H9 (cell line): ENCODE measurements around the gene SSBP3. TPM values are rescaled to one million over a fixed set of nuclear protein-coding genes. Genes with fewer than 3 reads are reported as not detected.

Source experiments
- DNase-seq: peaks from one replicate; pipeline ENCODE4 v3.0.0-alpha.2; 2017
- H2AFZ ChIP-seq: one replicate; pipeline ENCODE4 v1.6.1; 2013; ENCODE audit warnings: mild to moderate bottlenecking, low read length, control low read depth, moderate library complexity
- H2AK5ac ChIP-seq: 2 replicates; pipeline ENCODE4 v1.6.1; 2013; ENCODE audit warnings: low read length, control low read depth, mixed read lengths; ENCODE audit not compliant: insufficient read length
- H2BK120ac ChIP-seq: one replicate; pipeline ENCODE4 v1.6.1; 2013; ENCODE audit warnings: low read depth, mild to moderate bottlenecking, low read length, control low read depth, inconsistent platforms; ENCODE audit not compliant: poor library complexity, severe bottlenecking
- H2BK12ac ChIP-seq: 2 replicates; pipeline ENCODE4 v1.6.1; 2013; ENCODE audit warnings: low read length, control low read depth, mixed read lengths, low read depth; ENCODE audit not compliant: insufficient read length
- H2BK15ac ChIP-seq: 2 replicates; pipeline ENCODE4 v1.6.1; 2013; ENCODE audit warnings: low read depth, low read length, control low read depth
- H2BK20ac ChIP-seq: one replicate; pipeline ENCODE4 v1.6.1; 2013; ENCODE audit warnings: low read depth, mild to moderate bottlenecking, low read length, control low read depth, inconsistent platforms; ENCODE audit not compliant: poor library complexity, severe bottlenecking
- H2BK5ac ChIP-seq: 2 replicates; pipeline ENCODE4 v1.6.1; 2013; ENCODE audit warnings: low read length, control low read depth, mixed read lengths; ENCODE audit not compliant: insufficient read length
- H3K14ac ChIP-seq: 2 replicates; pipeline ENCODE4 v1.6.1; 2013; ENCODE audit warnings: low read length, control low read depth; ENCODE audit not compliant: insufficient read depth
- H3K18ac ChIP-seq: 2 replicates; pipeline ENCODE4 v1.6.1; 2013; ENCODE audit warnings: low read depth, mild to moderate bottlenecking, mixed read lengths, low read length, control low read depth; ENCODE audit not compliant: insufficient read length
- H3K23ac ChIP-seq: 2 replicates; pipeline ENCODE4 v1.6.1; 2013; ENCODE audit warnings: low read length, control low read depth, mixed read lengths, low read depth; ENCODE audit not compliant: insufficient read length
- H3K23me2 ChIP-seq: 2 replicates; pipeline ENCODE4 v1.6.1; 2013; ENCODE audit warnings: low read depth, mild to moderate bottlenecking, mixed read lengths, low read length, control low read depth; ENCODE audit not compliant: insufficient read length, poor library complexity, severe bottlenecking
- H3K27ac ChIP-seq: 2 replicates; pipeline ENCODE4 v1.5.1; 2013; ENCODE audit warnings: low read length, control low read depth, mixed read lengths, low read depth; ENCODE audit not compliant: insufficient read length
- H3K27me3 ChIP-seq: 2 replicates; pipeline ENCODE4 v1.6.1; 2013; ENCODE audit warnings: low read length, control low read depth, inconsistent platforms; ENCODE audit not compliant: insufficient read depth
- H3K4ac ChIP-seq: 2 replicates; pipeline ENCODE4 v1.6.1; 2013; ENCODE audit warnings: low read depth, mild to moderate bottlenecking, control low read depth, inconsistent platforms, low read length, moderate library complexity
- H3K4me1 ChIP-seq: 2 replicates; pipeline ENCODE4 v1.6.1; 2013; ENCODE audit warnings: low read length, control low read depth, inconsistent platforms; ENCODE audit not compliant: insufficient read depth
- H3K4me2 ChIP-seq: 2 replicates; pipeline ENCODE4 v1.6.1; 2013; ENCODE audit warnings: low read length, control low read depth, mixed read lengths; ENCODE audit not compliant: insufficient read length, insufficient read depth
- H3K56ac ChIP-seq: 2 replicates; pipeline ENCODE4 v1.6.1; 2013; ENCODE audit warnings: low read depth, mild to moderate bottlenecking, mixed read lengths, low read length, control low read depth; ENCODE audit not compliant: insufficient read length
- H3K79me1 ChIP-seq: 2 replicates; pipeline ENCODE4 v1.6.1; 2013; ENCODE audit warnings: low read depth, mild to moderate bottlenecking, moderate library complexity, low read length, control low read depth, inconsistent platforms; ENCODE audit not compliant: insufficient read depth, poor library complexity, severe bottlenecking
- H3K79me2 ChIP-seq: 2 replicates; pipeline ENCODE4 v1.6.1; 2013; ENCODE audit warnings: low read length, control low read depth, inconsistent platforms; ENCODE audit not compliant: insufficient read depth
- H3K9ac ChIP-seq: 2 replicates; pipeline ENCODE4 v1.6.1; 2013; ENCODE audit warnings: low read length, control low read depth, mixed read lengths; ENCODE audit not compliant: insufficient read length; ENCODE audit errors: extremely low read depth
- H3K9me3 ChIP-seq: one replicate; pipeline ENCODE4 v1.6.1; 2013; ENCODE audit warnings: low read depth, low read length, inconsistent platforms; ENCODE audit not compliant: control insufficient read depth
- H3T11ph ChIP-seq: one replicate; pipeline ENCODE4 v1.6.1; 2013; ENCODE audit warnings: mild to moderate bottlenecking, low read length, control low read depth, inconsistent platforms
- H4K20me1 ChIP-seq: one replicate; pipeline ENCODE4 v1.6.1; 2013; ENCODE audit not compliant: control insufficient read depth, insufficient read length, insufficient read depth
- H4K5ac ChIP-seq: 2 replicates; pipeline ENCODE4 v1.6.1; 2013; ENCODE audit warnings: low read depth, mild to moderate bottlenecking, mixed read lengths, low read length, control low read depth; ENCODE audit not compliant: insufficient read length
- H4K8ac ChIP-seq: replicated peaks from 2 replicates; pipeline ENCODE4 v1.6.1; 2013; ENCODE audit warnings: low read length, control low read depth, mixed read lengths, low read depth; ENCODE audit not compliant: insufficient read length
- H4K91ac ChIP-seq: 2 replicates; pipeline ENCODE4 v1.6.1; 2013; ENCODE audit warnings: low read depth, mild to moderate bottlenecking, moderate library complexity, mixed read lengths, low read length, control low read depth; ENCODE audit not compliant: insufficient read length
- H3K27ac Mint-ChIP-seq, 3 experiments: 2 replicates in 2 of 3; 3 replicates in 1 of 3; pipeline ENCODE4 v1.8.0; 2020 to 2021; ENCODE audit warnings: mixed read lengths in 3 of 3, mild to moderate bottlenecking in 1 of 3, moderate library complexity in 1 of 3
- H3K27me3 Mint-ChIP-seq: 2 replicates; pipeline ENCODE4 v1.8.0; 2021; ENCODE audit warnings: low read depth, mild to moderate bottlenecking, moderate library complexity, mixed read lengths
- H3K36me3 Mint-ChIP-seq, 3 experiments: 2 replicates in 2 of 3; 3 replicates in 1 of 3; pipeline ENCODE4 v1.8.0; 2020 to 2021; ENCODE audit warnings: low read depth in 3 of 3, mixed read lengths in 3 of 3; ENCODE audit not compliant: insufficient read depth in 1 of 3
- H3K4me1 Mint-ChIP-seq, 2 experiments: 2 replicates each; pipeline ENCODE4 v1.8.0; 2020; ENCODE audit warnings: mixed read lengths in 2 of 2
- H3K4me3 Mint-ChIP-seq, 2 experiments: 2 replicates in 1 of 2; 3 replicates in 1 of 2; pipeline ENCODE4 v1.8.0; 2020 to 2021; ENCODE audit warnings: mild to moderate bottlenecking in 2 of 2, mixed read lengths in 2 of 2, moderate library complexity in 1 of 2
- H3K9me3 Mint-ChIP-seq, 2 experiments: 2 replicates in 1 of 2; 3 replicates in 1 of 2; pipeline ENCODE4 v1.8.0; 2020; ENCODE audit warnings: mild to moderate bottlenecking in 2 of 2, mixed read lengths in 2 of 2, moderate library complexity in 1 of 2
- CTCF ChIP-seq: fragments of 200-600 bp; sonication (generic); conservative IDR thresholded peaks from 3 replicates; pipeline ENCODE4 v1.8.0; 2021; ENCODE audit warnings: antibody characterized with exemption, mild to moderate bottlenecking
- WGBS: extraction: QIAGEN DNeasy Blood & Tissue Kit; methylation state at CpG from one replicate; pipeline ENCODE4 v1.1.7; 2013; ENCODE audit warnings: missing lambda C conversion rate, low lambda C conversion rate, mixed read lengths; ENCODE audit not compliant: insufficient read length; ENCODE audit errors: extremely low coverage; 5-methylcytosine and 5-hydroxymethylcytosine counted together
- total RNA-seq: library from RNA; stranded (reverse); gene quantifications from 2 replicates; pipeline ENCODE4 v1.2.1, GENCODE V29; 2021

Gene SSBP3
- total RNA-seq, 1 experiment from 2014 or later = 126 TPM

- Histone ChIP-seq H3K9ac (no peak overlapping the region), H3T11ph (no peak overlapping the region), H3K27me3 (no peaks in the 10 kb centered on the region), H4K8ac (no peak overlapping the region), H3K4ac (no peak overlapping the region), H3K27ac (no peak overlapping the region), H3K79me1 (peaks cover 3% of the 10 kb centered on the region), H3K18ac (peak overlapping the region; percentile 12), H2BK15ac (no peak overlapping the region), H2BK20ac (no peak overlapping the region), H4K5ac (no peak overlapping the region), H2AK5ac (no peak overlapping the region), H3K14ac (no peak overlapping the region), H3K56ac (no peak overlapping the region), H3K4me1 (peaks cover 33% of the 10 kb centered on the region), H3K23me2 (no peaks in the 10 kb centered on the region), H2BK12ac (no peak overlapping the region), H2AFZ (no peak overlapping the region), H3K9me3 (no peaks in the 10 kb centered on the region), H4K91ac (no peak overlapping the region), H3K4me2 (peak overlapping the region; percentile 29), H2BK5ac (no peak overlapping the region), H2BK120ac (no peak overlapping the region), H3K23ac (no peak overlapping the region), H4K20me1 (no peaks in the 10 kb centered on the region), H3K79me2 (peaks cover 10% of the 10 kb centered on the region; the same call in 1 of the 2 replicates)
- peak overlapping the region in 1 of 2 experiments; percentile 63; a peak in 4 of 5 replicates for H3K4me3 Mint-ChIP-seq
- DNase-seq = no peak
- no CpG with 5 or more reads among the region's 7 CpGs for WGBS
- peaks cover 3% of the 10 kb centered on the region; the same call in 1 of the 2 replicates for H3K27me3 Mint-ChIP-seq
- H3K36me3 Mint-ChIP-seq = peaks cover 0 to 8% (median 3%) of the 10 kb centered on the region in 3 experiments; a peak in 4 of 7 replicates
- H3K27ac Mint-ChIP-seq = peak overlapping the region; percentile 95 to 99 (median 97); a peak in 6 of 7 replicates
- H3K9me3 Mint-ChIP-seq = peaks cover 0 to 4% of the 10 kb centered on the region in 2 experiments; a peak in 1 of 5 replicates
- no peak for TF ChIP-seq CTCF
- peaks cover 76 to 83% of the 10 kb centered on the region in 2 experiments for H3K4me1 Mint-ChIP-seq
Observed at GRCh38 chr1:54311506-54311905, 94.7 kb downstream of the SSBP3 start.
